HG02798 (cell line): ENCODE measurements around the gene HMGB1.

ENCODE experiments used
- ATAC-seq: cut with Tn5 transposase; IDR thresholded peaks from one replicate; pipeline ENCODE4 v1.9.1; 2021; ENCODE audit warnings: mild to moderate bottlenecking; ENCODE audit not compliant: unreplicated experiment, poor library complexity

HMGB1 gene

DNA sequence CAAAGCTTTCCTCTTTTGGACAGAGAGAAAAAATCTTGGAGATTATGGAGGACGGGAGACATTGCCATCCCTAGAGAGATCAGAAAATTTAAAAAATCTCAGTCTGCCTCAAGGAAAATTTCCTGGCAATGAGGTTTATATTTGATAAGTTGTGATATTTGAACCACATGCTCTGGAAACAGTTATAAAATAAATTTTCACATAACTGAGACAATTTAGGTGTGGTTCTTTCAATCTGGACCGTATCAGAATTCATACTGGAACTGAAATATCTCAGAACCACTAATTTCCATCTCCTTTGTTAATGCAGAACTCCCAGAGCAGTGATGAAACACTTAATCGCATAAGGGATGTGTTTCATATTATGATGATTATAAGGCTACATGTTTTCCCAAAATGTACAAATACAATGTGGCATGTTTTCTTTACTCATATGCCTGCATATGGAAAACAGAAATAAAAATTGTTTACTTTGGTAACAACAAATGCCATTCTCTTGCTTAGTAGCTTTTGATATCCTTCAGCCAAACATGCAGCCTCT lies 29.8 kb downstream of the HMGB1 start:
- ATAC-seq = no peak

DNA sequence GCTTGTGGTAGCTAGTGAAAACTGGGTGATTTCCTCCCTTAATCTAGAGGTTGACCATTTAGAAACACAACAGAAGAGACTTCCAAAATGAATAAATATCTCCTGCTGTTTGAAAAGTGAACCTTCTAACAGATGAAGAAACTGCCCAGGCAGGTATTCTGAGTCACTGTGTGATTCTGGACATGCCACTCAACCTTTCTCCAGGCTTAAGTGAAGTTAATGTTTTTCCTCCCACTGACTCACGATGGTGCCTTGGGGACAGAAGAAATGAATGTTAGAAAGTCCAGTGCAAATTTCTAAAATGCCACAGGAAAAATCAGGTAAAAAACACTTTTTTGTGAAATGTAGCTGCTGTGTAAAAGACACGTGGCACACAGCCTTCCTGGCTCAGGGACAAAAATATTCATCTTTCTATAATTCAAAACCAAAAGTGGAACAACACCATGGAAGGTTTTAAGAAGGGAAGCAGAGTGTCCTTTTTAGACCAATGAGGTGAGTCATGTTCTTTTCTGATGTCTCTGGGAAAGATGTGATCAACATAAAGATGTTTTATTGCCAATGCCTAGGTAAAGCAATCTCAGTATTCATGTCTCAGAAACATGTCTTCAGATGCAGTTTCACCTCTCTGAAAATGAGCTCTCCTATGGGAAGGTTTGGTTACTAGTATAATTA lies 34.3 kb downstream of the HMGB1 start:
- ATAC-seq = peak; percentile 34

DNA sequence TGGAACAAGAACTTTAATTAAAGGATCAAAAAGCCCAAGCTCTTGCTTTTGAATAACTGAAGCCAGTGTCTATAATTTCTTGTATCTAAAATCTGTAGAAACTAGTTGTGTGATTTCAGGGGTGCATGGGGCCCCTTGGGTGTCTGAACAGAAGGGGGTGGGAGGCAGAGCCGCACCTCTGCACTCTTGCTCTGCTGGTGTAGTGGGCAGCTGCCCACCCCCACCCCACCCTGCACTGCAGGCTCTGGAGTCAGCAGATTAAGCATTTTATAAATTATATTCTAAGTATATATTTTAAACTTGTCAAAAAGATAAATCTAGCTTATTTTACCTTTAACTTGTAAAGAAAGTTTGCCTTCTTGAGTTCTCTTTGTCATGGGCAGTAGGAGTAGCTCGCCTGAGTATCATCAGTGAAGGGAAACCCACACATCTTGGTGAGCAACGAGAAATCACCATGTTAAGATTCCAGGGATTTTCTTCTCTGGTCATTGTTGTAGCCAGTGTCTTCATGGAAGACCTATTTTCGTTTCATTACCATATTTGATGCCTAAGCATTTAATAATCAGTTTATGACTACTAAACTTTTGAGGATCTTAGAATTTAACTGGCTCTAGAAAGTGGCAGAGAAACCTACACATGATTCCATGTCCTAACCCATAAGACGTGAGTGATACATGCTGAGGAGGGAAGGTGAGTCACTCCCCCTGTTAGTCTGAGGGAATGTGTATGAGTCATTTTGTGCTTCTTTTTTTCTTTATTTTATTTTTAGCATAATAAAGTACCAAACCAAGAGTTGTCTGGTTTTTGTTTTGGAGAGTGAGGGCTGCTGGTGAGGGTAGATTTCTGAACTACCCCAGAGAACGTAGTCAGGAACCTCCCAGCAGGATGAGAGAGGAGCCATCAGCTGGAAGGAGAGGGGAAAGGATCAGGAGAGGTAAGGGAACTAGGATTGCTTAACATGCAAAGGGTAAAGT lies 35.7 kb downstream of the HMGB1 start:
- ATAC-seq = peak; percentile 68

DNA sequence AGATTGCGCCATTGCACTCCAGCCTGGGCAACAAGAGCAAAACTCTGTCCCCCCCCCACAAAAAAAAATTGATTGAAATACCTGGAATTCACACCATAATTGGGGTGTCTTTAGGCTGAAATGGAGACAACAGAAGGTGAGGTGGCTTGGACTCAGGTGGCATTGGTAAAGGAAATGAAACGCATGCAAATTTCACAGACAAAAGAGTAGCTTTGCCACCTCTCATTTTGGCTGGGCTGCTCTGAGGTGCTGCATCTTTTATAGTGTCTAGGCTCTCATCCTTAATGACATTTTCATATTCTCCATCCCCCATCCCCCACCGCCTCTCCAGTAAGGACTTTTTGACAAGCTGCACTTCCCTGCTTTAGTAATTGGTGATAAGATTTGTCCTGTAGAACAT lies 36.5 kb downstream of the HMGB1 start:
- peak; percentile 38 for ATAC-seq

DNA sequence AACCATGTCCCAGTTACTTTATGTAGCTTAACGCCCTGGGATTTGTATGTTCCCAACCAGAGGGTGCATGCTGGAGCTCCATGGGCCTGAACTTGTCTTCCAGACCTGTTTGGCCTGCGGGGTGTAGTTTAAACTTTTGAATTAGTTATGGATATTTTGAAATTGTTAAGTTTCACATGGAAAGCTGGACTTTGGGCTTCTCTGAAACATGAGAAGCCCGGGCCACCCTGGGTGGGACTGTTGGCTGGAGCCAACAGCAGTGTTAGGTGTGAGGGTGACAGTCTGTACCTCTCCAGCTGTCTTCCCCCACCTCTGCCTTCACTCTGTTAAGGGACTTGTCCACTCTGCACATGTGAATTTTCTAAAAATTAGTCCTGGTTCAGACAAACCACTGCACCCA lies 41.8 kb downstream of the HMGB1 start:
- no peak for ATAC-seq

DNA sequence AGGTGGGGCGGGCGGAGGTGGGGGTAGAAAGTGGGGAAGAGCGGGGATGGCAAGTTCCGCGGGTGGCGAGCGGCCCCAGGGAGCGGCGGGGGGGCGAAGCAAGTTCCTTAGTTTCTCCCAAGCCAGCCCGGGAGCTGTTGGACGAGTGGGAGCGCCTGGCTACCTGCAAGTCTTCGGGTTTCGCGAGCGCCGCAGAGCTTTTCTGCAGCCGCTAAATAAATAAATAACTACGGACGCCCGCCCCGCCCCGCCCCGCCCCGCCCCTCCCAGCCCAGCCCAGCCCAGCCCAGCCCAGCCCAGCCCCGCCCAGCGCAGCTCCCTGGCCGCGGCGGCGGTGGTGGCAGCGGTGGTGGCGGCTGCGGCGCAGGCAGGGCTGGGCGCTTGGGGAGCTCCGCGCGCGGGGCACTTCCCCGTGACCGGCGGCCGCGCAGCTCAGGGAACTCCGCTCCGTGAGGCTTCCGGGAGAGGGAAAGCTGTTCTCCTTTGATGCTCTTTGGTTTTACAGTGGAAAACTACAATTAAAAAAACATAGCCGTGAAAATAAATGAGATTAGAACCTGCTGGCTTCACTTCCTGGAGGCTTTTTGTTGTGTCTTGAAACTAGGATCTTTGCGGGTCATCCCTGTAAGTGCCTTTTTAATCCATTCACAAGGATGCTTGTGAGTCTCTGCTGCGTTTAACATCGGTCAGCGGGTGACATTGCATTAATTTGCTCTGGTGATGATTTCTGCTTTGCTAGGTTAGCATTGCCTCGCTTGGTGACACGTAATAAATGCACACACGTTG lies 43.5 kb downstream of the HMGB1 start, which contains the start of gene UBE2L5:
Gene UBE2L5 (plus strand): TSS at position 440 of the 786 bp plus-strand sequence. CDS start 5,498 bp downstream, outside the sequence.
- peak; percentile 74 for ATAC-seq

DNA sequence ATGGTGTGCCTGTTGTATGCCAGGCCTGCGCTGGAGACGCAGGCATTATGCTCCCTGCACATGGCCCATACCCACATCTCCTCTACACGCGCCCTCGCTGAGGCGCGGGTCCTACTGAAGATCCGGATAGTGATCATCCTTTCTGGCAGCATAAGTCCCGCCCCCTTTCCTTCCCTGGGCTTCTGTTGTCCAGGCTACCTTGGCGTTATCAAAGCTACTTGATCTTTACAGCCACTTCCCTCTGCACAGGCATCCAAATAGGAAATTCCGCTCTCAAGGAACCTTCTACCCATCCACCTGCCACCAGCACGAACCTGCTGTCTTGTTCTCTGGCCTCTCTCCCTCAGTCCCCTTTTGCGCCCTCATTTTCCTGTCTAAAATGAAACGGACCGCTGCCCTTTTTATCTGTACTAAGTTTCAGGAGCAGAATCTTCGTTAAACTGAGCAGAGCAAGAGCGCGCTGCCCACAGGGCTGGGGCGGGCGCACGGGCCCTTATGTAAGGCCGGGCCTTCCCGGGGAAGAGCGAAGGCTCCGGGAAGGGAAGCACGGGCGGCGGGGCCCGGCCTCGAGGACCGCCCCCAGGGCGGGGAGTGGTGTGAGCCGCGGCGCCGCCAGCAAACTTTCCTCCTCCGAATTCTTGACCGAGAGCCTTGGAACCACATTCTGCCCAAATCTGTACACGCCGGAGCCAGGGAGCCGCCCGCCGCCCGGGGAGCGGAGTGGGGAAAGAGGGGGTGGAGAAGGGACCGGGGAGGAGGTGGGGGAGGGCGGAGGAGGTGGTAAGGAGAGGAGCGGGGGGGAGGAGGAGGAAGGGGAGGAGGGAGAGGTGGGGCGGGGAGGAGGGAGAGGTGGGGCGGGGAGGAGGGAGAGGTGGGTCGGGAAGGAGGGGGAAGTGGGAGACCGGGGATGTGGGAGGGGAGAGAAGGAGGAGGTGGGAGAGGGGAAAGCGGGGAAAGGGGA lies 44.4 kb downstream of the HMGB1 start:
- peak; percentile 55 for ATAC-seq

DNA sequence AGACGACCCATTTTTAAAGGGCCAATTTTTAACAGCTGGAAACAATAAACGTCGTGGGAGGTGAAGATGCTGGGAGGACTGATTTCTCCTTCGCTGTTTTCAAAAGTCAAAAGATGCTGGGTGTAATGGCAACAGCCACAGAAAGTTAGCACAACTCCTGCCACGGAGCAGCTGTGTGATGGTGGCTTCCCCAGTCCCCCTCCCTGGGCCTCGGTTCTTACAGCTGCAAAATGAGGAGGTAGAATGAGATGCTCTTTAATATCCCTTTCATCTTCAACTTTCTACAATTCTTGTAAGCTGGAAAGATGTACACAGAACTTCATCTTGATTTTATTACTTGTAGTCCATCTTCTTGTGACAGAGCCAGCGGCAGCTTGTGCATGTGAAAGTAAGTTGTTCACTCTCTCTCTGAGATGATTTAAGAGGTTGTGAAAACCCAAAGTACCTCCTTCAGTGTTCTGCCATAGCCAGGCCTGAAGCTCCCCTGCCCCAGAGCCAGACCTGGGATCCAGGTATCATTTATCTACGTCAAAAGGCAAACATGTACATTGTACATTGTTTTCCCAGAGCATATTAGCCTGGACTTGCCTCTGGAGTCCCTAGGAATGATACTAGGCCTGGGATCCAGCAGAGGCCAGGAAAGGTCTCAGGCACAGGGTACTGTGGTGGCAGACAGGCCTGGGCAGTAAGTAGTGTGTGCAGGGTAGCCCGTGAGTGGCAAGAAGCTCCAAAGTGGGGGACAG lies 46.8 kb downstream of the HMGB1 start:
- no peak for ATAC-seq

DNA sequence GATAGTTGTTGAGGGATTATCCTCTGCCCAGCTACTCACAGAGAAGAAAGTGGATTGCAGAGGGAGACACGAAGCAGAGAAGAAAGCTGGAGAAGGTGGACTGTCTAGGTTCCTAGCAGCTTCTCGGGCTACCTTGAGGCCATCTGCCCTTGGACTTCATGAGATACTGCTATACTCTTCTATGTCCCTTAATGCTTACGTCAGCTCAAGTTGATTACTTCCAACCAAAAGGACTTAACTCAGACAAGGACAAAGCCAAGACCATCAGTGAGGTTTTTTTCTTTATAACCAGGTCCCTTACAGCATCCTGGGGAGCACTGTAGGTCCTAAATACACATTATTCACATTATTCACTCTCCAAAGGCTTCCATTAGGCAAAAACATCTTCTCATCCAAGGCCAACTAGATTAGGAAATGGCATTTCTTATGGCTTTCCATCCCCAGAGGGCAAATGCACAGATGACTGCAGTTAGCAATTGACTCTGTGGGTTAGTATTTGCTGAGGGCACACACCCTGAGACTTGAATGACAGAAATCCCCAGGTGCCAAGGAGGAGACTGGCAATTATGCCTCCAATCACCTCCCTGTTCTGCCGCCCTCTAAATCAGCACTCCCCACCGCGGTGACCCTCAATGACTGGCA lies 47.5 kb downstream of the HMGB1 start:
- no peak for ATAC-seq

DNA sequence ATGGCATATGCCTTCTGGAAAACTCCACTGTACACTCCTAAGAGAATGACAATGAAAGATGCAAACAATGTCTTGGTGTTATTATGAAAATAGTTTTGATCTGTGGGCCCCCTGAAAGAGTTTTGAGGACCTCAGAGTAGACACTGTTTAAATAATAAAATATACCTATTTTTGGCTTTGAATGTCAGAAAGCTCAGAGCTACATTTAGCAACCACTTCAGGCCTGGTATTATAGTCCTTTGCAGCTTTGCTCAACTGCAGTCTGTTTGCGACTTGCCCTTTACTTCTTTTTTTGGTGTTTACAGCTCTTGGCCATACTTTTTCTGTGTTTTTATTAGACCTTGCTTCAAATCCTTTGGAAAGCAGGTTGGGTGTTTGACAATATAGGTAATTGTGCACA lies 49.3 kb downstream of the HMGB1 start:
- ATAC-seq = no peak

DNA sequence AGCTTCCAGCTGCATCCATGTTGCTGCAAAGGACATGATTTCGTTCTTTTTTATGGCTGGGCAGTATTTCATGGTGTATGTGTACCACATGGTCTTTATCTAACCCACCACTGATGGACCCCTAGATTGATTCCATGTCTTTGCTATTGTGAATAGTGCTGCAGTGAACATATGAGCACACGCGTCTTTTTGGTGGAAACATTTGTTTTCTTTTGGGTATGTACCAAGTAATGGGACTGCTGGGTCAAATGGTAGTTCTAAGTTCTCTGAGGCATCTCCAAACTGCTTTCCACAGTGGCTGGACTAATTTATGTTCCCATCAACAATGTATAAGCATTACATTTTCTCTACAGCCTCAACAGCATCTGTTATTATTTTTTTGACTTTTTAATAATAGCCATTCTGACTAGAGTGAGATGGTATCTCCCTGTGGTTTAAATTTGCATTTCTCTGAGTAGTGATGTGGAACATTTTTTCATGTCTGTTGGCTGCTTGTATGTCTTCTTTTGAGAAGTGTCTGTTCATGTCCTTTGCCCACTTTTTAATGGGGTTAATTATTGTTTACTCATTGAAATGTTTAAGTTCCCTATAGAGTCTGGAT lies 50.2 kb downstream of the HMGB1 start:
- peak; percentile 78 for ATAC-seq

DNA sequence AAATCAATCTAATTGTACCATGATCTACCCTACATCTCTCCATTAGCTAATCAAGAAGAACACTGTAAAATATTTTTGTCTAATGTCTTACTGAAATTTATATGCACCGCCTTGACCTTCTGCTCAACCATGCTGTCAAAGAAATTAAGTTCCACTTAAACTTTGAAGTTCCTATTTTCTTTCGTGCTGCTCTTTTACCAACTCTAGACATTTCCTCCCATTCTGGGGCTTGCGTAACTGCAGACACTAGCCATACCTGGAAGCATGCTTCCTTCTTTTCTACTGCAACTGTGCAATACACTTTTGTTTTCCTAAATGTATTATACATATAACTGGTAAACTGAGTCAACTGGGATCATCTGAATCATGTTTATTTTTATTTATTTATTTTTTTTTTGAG lies 51.9 kb downstream of the HMGB1 start:
- ATAC-seq = no peak

DNA sequence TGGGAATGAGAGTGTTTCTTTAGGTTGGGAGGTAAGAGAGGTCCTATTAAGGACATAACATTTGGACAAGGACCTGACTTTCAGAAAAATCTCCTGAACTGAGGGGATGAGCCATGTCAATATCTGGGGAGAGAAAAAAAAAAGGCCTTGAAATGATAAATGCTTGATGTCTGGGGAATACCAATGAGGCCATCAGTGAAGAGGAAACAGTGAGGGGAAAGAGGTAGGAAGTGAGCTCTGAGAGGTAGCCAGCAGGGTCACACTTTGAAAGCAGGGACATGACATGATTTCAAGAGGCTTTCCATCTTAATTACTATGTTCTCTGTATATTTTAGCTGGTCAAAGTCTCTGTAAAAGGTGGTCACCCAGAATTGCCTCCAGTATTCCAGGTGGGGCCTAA lies 53.4 kb downstream of the HMGB1 start:
- no peak for ATAC-seq

DNA sequence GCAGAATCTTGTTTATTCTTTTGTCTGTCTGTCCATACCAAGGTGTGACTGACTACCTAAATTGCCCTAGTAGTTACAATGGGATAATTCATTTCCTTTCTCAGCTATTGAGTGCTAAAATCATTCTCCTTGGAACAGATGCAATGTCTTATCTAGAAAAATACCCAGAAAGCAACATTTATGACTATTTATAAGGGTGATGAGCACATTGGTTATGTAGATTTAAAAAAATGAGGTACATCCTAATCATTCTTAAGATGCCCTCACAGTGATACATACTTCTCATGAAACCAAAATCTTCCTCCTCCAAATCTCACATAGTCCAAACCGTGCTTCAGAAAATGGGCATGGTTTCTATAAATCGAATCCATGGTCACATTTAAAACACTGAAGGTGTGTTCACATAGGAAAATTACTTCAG lies 55.0 kb downstream of the HMGB1 start:
- no peak for ATAC-seq

DNA sequence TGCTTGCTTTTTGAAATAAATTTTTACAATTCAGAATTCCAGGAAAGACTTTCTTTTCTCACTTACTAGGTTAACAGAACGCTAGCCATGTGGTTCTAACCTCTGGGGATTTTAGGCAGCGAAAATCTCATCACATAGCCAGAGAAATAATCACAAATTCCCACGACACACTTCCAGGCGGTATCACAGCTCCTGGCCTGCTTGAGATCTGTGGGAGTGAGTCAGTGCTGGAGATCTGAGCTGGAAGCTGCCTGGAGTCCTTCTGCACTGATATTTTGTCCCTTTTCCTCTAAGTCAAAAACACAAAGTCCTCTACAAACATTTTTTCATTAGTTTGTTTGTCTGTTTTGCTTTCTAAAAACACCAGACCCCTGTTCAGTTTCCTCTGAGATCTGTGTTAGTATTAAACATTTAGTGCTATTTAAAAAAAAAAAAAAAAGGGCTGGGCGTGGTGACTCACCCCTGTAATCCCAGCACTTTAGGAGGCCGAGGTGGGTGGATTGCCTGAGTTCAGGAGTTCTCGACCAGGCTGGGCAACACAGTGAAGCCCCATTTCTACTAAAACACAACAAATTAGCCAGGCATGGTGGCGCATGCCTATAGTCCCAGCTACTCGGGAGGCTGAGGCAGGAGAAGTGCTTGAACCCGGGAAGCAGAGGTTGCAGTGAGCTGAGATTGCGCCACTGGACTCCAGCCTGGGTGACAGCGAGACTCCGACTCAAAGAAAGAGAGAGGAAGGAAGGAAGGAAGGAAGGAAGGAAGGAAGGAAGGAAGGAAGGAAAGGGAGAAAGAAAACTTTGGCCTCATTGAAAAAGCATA lies 55.6 kb downstream of the HMGB1 start:
- ATAC-seq = no peak

DNA sequence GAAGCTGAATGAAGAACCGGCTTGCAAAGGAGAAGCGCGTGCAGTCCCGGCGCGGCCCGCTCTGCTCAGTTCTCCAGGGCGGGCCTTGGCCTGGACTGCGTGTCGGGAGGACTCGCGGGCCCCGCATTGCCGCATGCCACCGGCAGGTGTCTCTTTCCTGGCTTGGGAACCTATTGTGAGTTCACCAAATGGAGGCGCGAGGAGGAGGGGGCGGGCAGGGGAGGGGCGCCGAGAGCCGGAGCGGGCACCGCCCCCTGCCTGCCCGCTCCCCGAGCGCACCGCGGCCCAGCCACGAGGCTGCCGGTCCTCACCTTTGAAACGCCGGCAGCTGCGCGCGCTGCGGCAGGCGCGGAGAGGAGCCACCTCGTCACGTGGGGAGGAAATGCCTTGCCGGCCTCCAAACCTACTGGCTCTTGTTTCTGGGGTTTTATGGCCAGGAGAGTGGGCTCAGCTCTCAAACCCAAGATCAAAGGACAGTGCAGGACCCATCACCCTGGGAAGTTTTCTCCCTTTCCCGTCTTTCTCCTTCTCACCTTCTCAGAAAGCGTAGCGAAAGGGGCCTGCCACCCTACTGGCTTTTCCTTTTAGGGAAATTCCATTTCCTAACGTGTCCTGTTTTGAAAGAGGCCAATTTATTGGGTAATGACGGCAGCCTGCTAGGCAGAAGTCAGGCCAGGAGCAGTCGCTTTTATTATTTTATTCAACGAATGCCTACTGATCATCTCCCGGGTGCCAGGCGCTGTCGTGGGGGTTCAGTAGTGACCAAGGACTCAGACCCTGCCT lies 57.2 kb downstream of the HMGB1 start:
- peak; percentile 93 for ATAC-seq
